ENCODE measurements around the gene GASK1B.

Gene GASK1B

GRCh38 chr4:158133551-158133950 is 39.3 kb downstream of the GASK1B start:
- TF ChIP-seq, protein P1, sequence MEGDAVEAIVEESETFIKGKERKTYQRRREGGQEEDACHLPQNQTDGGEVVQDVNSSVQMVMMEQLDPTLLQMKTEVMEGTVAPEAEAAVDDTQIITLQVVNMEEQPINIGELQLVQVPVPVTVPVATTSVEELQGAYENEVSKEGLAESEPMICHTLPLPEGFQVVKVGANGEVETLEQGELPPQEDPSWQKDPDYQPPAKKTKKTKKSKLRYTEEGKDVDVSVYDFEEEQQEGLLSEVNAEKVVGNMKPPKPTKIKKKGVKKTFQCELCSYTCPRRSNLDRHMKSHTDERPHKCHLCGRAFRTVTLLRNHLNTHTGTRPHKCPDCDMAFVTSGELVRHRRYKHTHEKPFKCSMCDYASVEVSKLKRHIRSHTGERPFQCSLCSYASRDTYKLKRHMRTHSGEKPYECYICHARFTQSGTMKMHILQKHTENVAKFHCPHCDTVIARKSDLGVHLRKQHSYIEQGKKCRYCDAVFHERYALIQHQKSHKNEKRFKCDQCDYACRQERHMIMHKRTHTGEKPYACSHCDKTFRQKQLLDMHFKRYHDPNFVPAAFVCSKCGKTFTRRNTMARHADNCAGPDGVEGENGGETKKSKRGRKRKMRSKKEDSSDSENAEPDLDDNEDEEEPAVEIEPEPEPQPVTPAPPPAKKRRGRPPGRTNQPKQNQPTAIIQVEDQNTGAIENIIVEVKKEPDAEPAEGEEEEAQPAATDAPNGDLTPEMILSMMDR (IDR thresholded peaks at IDR 0.05; ENCODE audit: borderline replicate concordance, control extremely low read depth, extremely low read depth, insufficient read depth, missing control alignments) = no peak
- in situ Hi-C loops (cut with MboI; ENCODE audit: low sequenced_read_pairs, unreplicated experiment) = no loop called here
- no peak for DNase-seq (ENCODE audit: low spot score)

- in situ Hi-C loops (cut with MboI; ENCODE audit: low sequenced_read_pairs, unreplicated experiment) = no loop called here
- TF ChIP-seq, protein P1 (IDR thresholded peaks at IDR 0.05; ENCODE audit: borderline replicate concordance, control extremely low read depth, extremely low read depth, insufficient read depth, missing control alignments) = no peak
- no peak for DNase-seq (ENCODE audit: low spot score)
Observed at GRCh38 chr4:158131027-158131426, 41.8 kb downstream of the GASK1B start.

DNA sequence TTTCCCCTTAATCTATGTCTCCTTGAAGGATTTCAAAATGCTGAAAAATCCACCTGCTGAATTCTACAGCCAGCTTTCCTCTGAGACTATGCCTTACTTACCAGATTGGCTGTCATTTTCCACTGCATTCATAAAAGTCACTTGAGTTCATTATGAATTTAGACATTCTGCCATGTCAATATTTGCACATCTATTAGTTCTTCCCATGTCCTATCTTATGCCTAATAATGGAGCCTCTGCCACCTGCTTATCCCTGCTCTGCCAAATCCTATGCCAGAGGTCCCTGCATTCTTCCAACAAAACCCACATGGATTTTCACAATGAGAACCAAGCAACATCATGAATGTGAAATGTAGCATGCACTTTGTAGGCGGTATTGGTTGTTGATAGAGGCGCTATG is 42.6 kb downstream of the GASK1B start:
- in situ Hi-C loops (cut with MboI; ENCODE audit: low sequenced_read_pairs, unreplicated experiment) = no loop called here
- TF ChIP-seq, protein P1 (IDR thresholded peaks at IDR 0.05; ENCODE audit: borderline replicate concordance, control extremely low read depth, extremely low read depth, insufficient read depth, missing control alignments) = no peak
- DNase-seq (ENCODE audit: low spot score) = no peak

GRCh38 chr4:158129694-158130093 is 43.1 kb downstream of the GASK1B start:
- TF ChIP-seq, protein P1 (IDR thresholded peaks at IDR 0.05; ENCODE audit: borderline replicate concordance, control extremely low read depth, extremely low read depth, insufficient read depth, missing control alignments) = no peak
- in situ Hi-C loops (cut with MboI; ENCODE audit: low sequenced_read_pairs, unreplicated experiment) = no loop called here
- no peak for DNase-seq (ENCODE audit: low spot score)

DNA sequence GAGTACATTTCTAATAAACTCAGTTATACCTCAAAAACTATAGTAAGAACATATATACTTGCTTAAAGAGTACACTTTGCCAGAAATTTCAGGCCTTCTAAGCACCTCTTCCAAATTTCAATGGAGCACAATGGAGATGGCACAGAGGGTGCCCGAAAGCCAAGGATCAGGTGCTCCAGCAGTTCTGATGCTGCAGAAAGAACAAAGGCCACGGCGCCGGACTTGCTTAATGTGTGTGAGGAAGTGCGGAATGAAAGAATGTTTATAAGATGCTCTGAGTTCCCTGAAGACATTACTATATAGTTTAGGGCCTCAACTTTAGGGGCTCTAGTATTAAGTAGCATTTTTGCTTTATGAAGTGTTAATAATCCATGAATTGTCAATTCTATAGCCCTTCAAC is 44.3 kb downstream of the GASK1B start:
- TF ChIP-seq, protein P1 (IDR thresholded peaks at IDR 0.05; ENCODE audit: borderline replicate concordance, control extremely low read depth, extremely low read depth, insufficient read depth, missing control alignments) = no peak

DNA sequence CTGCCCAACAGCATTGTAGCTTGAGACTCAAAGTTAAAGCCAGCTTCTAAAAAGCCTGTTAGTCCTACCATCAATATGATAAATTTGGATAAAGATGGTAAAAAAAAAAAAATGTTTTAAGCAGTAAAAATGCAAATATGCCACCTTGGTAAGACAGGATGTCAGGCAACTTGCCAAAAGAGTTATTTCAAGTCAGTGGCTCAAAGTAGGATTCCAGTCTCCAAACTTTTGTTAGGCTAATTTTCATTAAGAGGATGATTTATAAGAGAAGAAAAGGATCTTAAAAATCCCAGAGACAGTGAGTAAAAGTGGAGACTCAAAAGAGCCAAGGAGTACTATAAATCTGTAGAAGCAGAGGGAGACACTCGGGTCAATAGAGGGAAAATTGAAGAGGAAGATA is 47.5 kb downstream of the GASK1B start:
- DNase-seq (ENCODE audit: low spot score) = no peak
- TF ChIP-seq, protein P1 (IDR thresholded peaks at IDR 0.05; ENCODE audit: borderline replicate concordance, control extremely low read depth, extremely low read depth, insufficient read depth, missing control alignments) = no peak
- in situ Hi-C loops (cut with MboI; ENCODE audit: low sequenced_read_pairs, unreplicated experiment) = no loop called here

More for the DNA sequence above, 44.3 kb downstream of the GASK1B start:
- in situ Hi-C loops (cut with MboI; ENCODE audit: low sequenced_read_pairs, unreplicated experiment) = no loop called here
- DNase-seq (ENCODE audit: low spot score) = no peak

Data from GM13976 (cell line).